ENCODE data around the gene PPIL6. TPM values are rescaled to one million over a fixed set of nuclear protein-coding genes. Genes with fewer than 3 reads are reported as not detected.

Gene PPIL6
- total RNA-seq, 1 donor from 2014 or later = 3.9 TPM

- no peak for TF ChIP-seq CTCF (IDR thresholded peaks at IDR 0.05; ENCODE audit: borderline replicate concordance)
- peaks cover 63% of the 10 kb centered on the region for H3K4me1 ChIP-seq
- no peaks in the 10 kb centered on the region for H3K27me3 ChIP-seq (ENCODE audit: low read depth)
- intact Hi-C loops (cut with micrococcal nuclease) = no loop called here
- H3K4me3 ChIP-seq = no peak overlapping the region
- H3K9me3 ChIP-seq (replicated peaks) = no peaks in the 10 kb centered on the region
- no peak for DNase-seq
- peaks cover 58% of the 10 kb centered on the region for H3K36me3 ChIP-seq
- no peak overlapping the region for H3K27ac ChIP-seq (replicated peaks)
Observed at GRCh38 chr6:109477725-109478124, 37.3 kb upstream of the PPIL6 start.

DNA sequence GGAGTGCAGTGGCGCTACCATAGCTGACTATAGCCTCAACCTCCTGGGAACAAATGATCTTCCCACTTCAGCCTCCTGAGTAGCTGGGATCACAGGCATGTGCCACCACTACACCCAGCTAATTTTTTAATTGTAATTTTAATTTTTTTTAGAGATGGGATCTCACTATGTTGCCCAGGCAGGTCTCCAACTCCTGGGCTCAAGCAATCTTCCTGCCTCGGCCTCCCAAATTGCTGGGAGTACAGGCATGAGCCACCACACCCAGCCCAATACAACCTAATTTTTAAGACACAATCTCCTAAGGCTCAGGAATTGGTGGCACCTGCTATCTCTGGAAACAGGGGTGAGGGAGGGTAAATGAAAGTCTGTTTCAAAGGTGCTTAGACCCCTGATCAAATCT lies 36.8 kb upstream of the PPIL6 start:
- Histone ChIP-seq H3K27ac (replicated peaks) (no peak overlapping the region), H3K4me3 (no peak overlapping the region), H3K27me3 (ENCODE audit: low read depth) (no peaks in the 10 kb centered on the region), H3K36me3 (peaks cover 64% of the 10 kb centered on the region), H3K4me1 (peaks cover 58% of the 10 kb centered on the region), H3K9me3 (replicated peaks) (no peaks in the 10 kb centered on the region)
- no peak for DNase-seq
- intact Hi-C loops (cut with micrococcal nuclease) = no loop called here
- TF ChIP-seq CTCF (IDR thresholded peaks at IDR 0.05; ENCODE audit: borderline replicate concordance) = no peak

DNA sequence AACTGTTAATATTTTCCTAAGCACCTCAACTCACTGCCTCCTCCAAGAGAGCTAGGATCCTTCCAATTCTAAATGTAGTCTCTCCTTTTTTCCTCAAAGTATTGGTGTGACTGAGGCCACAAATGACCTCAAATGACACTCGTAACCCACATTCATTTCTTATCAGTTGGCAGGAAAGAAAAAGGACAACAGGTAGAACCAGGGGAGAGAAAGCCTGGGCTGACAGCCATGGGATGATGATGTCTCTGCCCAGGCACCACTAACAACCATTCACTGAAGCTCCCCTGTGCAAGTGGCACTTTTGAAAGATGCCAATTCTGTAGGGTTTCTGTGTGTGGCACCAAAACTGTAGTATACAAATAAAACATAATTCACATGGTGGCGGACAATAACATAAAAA lies 35.2 kb upstream of the PPIL6 start:
- TF ChIP-seq CTCF (IDR thresholded peaks at IDR 0.05; ENCODE audit: borderline replicate concordance) = no peak
- no peaks in the 10 kb centered on the region for H3K9me3 ChIP-seq (replicated peaks)
- H3K27ac ChIP-seq (replicated peaks) = no peak overlapping the region
- no peak overlapping the region for H3K4me3 ChIP-seq
- peaks cover 68% of the 10 kb centered on the region for H3K36me3 ChIP-seq
- intact Hi-C loops (cut with micrococcal nuclease) = no loop called here
- no peaks in the 10 kb centered on the region for H3K27me3 ChIP-seq (ENCODE audit: low read depth)
- no peak for DNase-seq
- peaks cover 42% of the 10 kb centered on the region for H3K4me1 ChIP-seq

GRCh38 chr6:109474995-109475394 lies 34.6 kb upstream of the PPIL6 start:
- Histone ChIP-seq H3K36me3 (peaks cover 69% of the 10 kb centered on the region), H3K4me1 (peaks cover 36% of the 10 kb centered on the region), H3K27me3 (ENCODE audit: low read depth) (no peaks in the 10 kb centered on the region), H3K27ac (replicated peaks) (no peak overlapping the region), H3K9me3 (replicated peaks) (no peaks in the 10 kb centered on the region), H3K4me3 (no peak overlapping the region)
- intact Hi-C loops (cut with micrococcal nuclease) = no loop called here
- no peak for TF ChIP-seq CTCF (IDR thresholded peaks at IDR 0.05; ENCODE audit: borderline replicate concordance)
- DNase-seq = no peak

DNA sequence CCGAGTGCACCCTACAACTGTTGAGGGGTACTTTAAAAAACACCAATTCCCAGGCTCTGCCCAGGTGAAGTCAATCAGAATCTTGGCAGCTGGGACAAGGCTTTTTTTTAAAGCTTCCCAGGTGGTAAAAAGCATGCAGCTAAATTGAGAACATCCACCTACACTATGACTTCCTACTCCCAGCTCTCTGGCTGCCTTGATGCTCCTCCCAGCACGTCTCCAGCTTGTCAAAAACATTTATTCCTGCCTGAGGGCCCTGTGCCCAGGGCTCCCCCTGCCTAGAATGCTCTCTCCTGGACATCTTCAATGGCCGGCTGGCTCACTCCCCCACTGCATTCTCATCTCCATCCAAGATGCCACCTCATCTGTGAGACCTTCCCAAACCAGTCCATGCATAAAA lies 32.7 kb upstream of the PPIL6 start:
- Histone ChIP-seq H3K36me3 (peaks cover 78% of the 10 kb centered on the region), H3K27ac (replicated peaks) (no peak overlapping the region), H3K4me1 (peaks cover 17% of the 10 kb centered on the region), H3K27me3 (ENCODE audit: low read depth) (no peaks in the 10 kb centered on the region), H3K4me3 (no peak overlapping the region), H3K9me3 (replicated peaks) (no peaks in the 10 kb centered on the region)
- intact Hi-C loops (cut with micrococcal nuclease) = no loop called here
- DNase-seq = no peak
- TF ChIP-seq CTCF (IDR thresholded peaks at IDR 0.05; ENCODE audit: borderline replicate concordance) = no peak

Data from left ventricle myocardium inferior (tissue), 1 donor.